Esophagus squamous epithelium (tissue), 5 donors: ENCODE data around the gene GLIS1. TPM values are rescaled to one million over a fixed set of nuclear protein-coding genes. Genes with fewer than 3 reads are reported as not detected.

Experiments used
- DNase-seq: peaks from one replicate; lab custom pipeline; 2025; lab: John Stamatoyannopoulos, UW
- H3K27ac ChIP-seq, 4 donors: fragments of 200-600 bp; sonication (generic); one replicate each; pipeline ENCODE4 v1.5.1; 2016 to 2019; ENCODE audit warnings: mild to moderate bottlenecking in 1 of 4
- H3K27me3 ChIP-seq, 4 donors: fragments of 200-600 bp; sonication (generic); 1 replicate in 3 of 4; 2 replicates in 1 of 4; pipeline versions ENCODE4 v1.5.1 to v1.6.0; 2017 to 2021; ENCODE audit warnings: antibody characterized with exemption in 1 of 4
- H3K36me3 ChIP-seq, 3 donors: fragments of 200-600 bp; sonication (generic); one replicate each; pipeline ENCODE4 v1.5.1; 2016 to 2019
- H3K4me1 ChIP-seq, 3 donors: fragments of 200-600 bp; sonication (generic); one replicate each; pipeline ENCODE4 v1.5.1; 2017 to 2019
- H3K4me3 ChIP-seq, 4 donors: fragments of 200-600 bp; sonication (generic); 1 replicate in 3 of 4; 2 replicates in 1 of 4; pipeline ENCODE4 v1.5.1; 2016 to 2019; ENCODE audit warnings: mild to moderate bottlenecking in 2 of 4, moderate library complexity in 1 of 4
- H3K9me3 ChIP-seq, 3 donors: fragments of 200-600 bp; sonication (generic); one replicate each; pipeline ENCODE4 v1.5.1; 2016 to 2019
- POLR2A ChIP-seq, 4 donors: fragments of 450-650 bp; IDR thresholded peaks; one replicate each; pipeline ENCODE4 v1.6.1; 2017; ENCODE audit warnings: antibody characterized with exemption in 4 of 4, mild to moderate bottlenecking in 4 of 4, moderate library complexity in 3 of 4
- WGBS, 2 donors: methylation state at CpG; one replicate each; pipeline ENCODE4 v1.1.5; 2018; 5-methylcytosine and 5-hydroxymethylcytosine counted together
- intact Hi-C: fragments of 100-400 bp; cut with DNase I; formaldehyde crosslinking; loops from one replicate; pipeline ENCODE4 v1.15.0; 2022
- total RNA-seq, 4 donors: library from RNA; depleted of rRNA; stranded (reverse); fragments of >200 nt; gene quantifications; one replicate each; pipeline ENCODE4 v1.1.0, GENCODE V29; 2016
- TF ChIP-seq, protein P1 (sequence below), 6 experiments: fragments of 450-650 bp in 4 of 6; fragments of 200-600 bp in 2 of 6; sonication (generic) in 2 of 6; IDR thresholded peaks; one replicate each; pipeline ENCODE4 v1.5.1; 2016 to 2019; ENCODE audit warnings: antibody characterized with exemption in 6 of 6, mild to moderate bottlenecking in 4 of 6, moderate library complexity in 4 of 6
- donor health status: DM: yes; HTN: yes; CAD: no.

GLIS1 gene
- total RNA-seq, 4 donors from 2014 or later = 0.57 TPM; not detected in 3

DNA sequence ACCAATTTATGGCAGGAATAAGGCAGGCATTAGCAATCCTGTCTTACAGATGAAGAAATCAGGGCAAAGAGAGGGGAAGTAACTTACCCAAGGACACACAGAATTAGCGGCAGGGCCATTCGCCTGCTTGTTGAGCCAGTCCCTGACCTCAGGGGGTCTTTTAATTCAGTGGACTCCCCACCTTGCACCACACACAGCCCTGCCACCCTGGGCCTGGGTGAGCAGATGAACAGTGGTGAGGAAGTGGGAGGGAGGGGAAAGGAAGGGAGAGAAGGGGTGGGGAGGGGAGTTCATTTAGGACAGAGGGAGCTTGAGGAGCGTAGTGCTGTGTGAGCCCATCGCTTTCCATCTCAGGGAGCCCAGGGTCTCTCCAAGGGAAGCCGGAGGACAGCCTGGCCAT lies 34.7 kb downstream of the GLIS1 start:
- no peaks in the 10 kb centered on the region for H3K36me3 ChIP-seq
- 90 to 92% methylated on average over 5 of the region's 5 CpGs for WGBS, 2 donors
- no peak overlapping the region for H3K4me3 ChIP-seq
- H3K27ac ChIP-seq = no peak overlapping the region
- intact Hi-C loops = no loop called here
- DNase-seq = no peak
- no peaks in the 10 kb centered on the region for H3K4me1 ChIP-seq
- no peaks in the 10 kb centered on the region for H3K9me3 ChIP-seq
- H3K27me3 ChIP-seq = peaks cover 0 to 34% (median 0%) of the 10 kb centered on the region in 4 donors
- no peak for TF ChIP-seq POLR2A (IDR thresholded peaks at IDR 0.05)
- TF ChIP-seq, protein P1, sequence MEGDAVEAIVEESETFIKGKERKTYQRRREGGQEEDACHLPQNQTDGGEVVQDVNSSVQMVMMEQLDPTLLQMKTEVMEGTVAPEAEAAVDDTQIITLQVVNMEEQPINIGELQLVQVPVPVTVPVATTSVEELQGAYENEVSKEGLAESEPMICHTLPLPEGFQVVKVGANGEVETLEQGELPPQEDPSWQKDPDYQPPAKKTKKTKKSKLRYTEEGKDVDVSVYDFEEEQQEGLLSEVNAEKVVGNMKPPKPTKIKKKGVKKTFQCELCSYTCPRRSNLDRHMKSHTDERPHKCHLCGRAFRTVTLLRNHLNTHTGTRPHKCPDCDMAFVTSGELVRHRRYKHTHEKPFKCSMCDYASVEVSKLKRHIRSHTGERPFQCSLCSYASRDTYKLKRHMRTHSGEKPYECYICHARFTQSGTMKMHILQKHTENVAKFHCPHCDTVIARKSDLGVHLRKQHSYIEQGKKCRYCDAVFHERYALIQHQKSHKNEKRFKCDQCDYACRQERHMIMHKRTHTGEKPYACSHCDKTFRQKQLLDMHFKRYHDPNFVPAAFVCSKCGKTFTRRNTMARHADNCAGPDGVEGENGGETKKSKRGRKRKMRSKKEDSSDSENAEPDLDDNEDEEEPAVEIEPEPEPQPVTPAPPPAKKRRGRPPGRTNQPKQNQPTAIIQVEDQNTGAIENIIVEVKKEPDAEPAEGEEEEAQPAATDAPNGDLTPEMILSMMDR (IDR thresholded peaks at IDR 0.05) = no peak

DNA sequence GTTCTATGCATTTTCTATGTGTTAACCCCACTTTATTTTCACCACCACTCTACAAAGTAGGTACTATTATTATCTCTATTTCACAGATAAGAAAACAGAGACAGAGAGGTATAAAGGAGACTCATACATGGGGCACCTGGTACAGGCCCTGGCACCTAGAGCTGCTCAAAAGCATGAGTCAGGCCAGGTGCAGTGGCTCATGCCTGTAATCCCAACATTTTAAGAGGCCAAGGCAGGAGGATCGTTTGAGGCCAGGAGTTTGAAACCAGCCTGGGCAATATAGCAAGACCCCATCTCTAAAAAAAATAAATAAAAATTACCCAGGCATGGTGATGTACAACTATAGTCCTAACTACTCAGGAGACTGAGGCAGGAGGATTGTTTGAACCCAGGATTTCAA lies 35.8 kb downstream of the GLIS1 start:
- 56 to 83% methylated on average over 1 of the region's 1 CpG for WGBS, 2 donors
- no peak for DNase-seq
- TF ChIP-seq, protein P1 (IDR thresholded peaks at IDR 0.05) = no peak
- TF ChIP-seq POLR2A (IDR thresholded peaks at IDR 0.05) = no peak
- Histone ChIP-seq H3K27me3 (peaks cover 0 to 34% (median 0%) of the 10 kb centered on the region in 4 donors), H3K4me1 (no peaks in the 10 kb centered on the region), H3K36me3 (no peaks in the 10 kb centered on the region), H3K27ac (no peak overlapping the region), H3K4me3 (no peak overlapping the region), H3K9me3 (no peaks in the 10 kb centered on the region)
- intact Hi-C loops = no loop called here

DNA sequence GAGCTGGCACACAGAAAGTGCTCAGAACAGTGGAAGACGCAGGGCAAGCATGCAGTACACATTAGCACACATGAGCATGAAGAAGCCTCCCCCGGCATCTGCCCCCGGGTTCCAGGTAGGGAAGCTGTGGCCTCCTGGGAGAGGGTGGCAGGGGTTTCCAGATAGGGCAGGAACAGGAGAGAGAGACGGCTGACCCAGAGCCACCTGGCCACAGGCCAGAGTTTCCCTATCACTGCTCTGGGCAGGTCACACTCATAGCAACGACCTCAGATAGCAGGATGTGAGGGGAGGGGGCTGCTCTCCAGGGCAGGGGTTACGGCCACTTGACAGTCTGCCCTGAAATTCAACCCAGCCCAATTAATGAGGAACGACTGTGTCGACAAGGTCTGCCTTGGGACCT lies 36.6 kb downstream of the GLIS1 start:
- intact Hi-C loops = no loop called here
- no peak for TF ChIP-seq POLR2A (IDR thresholded peaks at IDR 0.05)
- TF ChIP-seq, protein P1 (IDR thresholded peaks at IDR 0.05) = no peak

DNA sequence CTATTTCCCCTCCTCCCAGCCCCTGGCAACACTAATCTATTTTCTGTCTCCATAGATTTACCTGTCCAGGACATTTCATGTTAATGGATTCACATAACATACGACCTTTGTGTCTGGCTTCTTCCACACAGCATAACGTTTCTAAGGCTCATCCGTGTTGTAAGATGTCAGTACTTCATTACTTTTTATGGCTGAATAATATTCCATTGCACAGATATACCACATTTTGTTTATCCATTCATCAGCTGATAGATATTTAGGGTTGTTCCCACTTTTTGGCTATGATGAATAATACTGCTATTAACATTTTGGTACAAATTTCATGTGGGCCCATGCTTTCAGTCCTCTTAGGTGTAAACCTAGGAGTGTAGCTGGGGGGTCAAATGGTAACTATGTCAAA lies 38.2 kb downstream of the GLIS1 start:
- no peaks in the 10 kb centered on the region for H3K9me3 ChIP-seq
- H3K4me3 ChIP-seq = no peak overlapping the region
- intact Hi-C loops = no loop called here
- H3K27me3 ChIP-seq = peaks cover 0 to 35% (median 0%) of the 10 kb centered on the region in 4 donors
- H3K36me3 ChIP-seq = no peaks in the 10 kb centered on the region
- H3K27ac ChIP-seq = no peak overlapping the region
- H3K4me1 ChIP-seq = no peaks in the 10 kb centered on the region
- 82 to 84% methylated on average over 3 of the region's 3 CpGs for WGBS, 2 donors
- TF ChIP-seq, protein P1 (IDR thresholded peaks at IDR 0.05) = no peak
- TF ChIP-seq POLR2A (IDR thresholded peaks at IDR 0.05) = no peak
- no peak for DNase-seq

More for the DNA sequence above, 36.6 kb downstream of the GLIS1 start:
- H3K4me3 ChIP-seq = no peak overlapping the region
- WGBS, 2 donors = 61 to 75% methylated on average over 5 to 7 of the region's 8 CpGs
- H3K9me3 ChIP-seq = no peaks in the 10 kb centered on the region
- no peak overlapping the region for H3K27ac ChIP-seq
- DNase-seq = no peak
- H3K27me3 ChIP-seq = peaks cover 0 to 34% (median 0%) of the 10 kb centered on the region in 4 donors
- H3K36me3 ChIP-seq = no peaks in the 10 kb centered on the region
- no peaks in the 10 kb centered on the region for H3K4me1 ChIP-seq

DNA sequence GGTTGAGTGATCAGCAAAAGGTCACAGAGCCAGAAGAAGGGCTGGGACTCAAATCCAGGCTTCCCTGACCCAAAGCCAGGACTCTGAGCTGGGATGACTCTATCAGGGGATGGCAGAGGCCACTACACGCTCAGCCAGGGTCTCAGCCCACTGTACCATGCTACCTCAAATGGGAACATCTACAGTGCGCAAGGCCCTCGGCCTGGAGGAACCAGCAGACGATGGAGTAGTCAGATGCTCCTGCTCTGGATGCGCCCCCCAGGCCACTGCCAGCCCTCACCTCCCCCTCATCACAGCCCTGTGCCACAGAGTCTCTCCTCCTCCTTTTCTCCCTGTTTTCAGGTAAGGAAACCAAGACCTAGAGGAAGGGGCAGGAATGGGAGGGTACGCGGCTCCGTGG lies 39.0 kb downstream of the GLIS1 start:
- WGBS, 2 donors = 87 to 92% methylated on average over 4 to 5 of the region's 8 CpGs
- Histone ChIP-seq H3K27me3 (peaks cover 0 to 27% (median 0%) of the 10 kb centered on the region in 4 donors), H3K36me3 (no peaks in the 10 kb centered on the region), H3K27ac (no peak overlapping the region), H3K9me3 (no peaks in the 10 kb centered on the region), H3K4me1 (no peaks in the 10 kb centered on the region), H3K4me3 (no peak overlapping the region)
- DNase-seq = no peak
- no peak for TF ChIP-seq POLR2A (IDR thresholded peaks at IDR 0.05)
- TF ChIP-seq, protein P1 (IDR thresholded peaks at IDR 0.05) = no peak
- intact Hi-C loops = no loop called here
